Measurements from ENCODE around the gene TOR1AIP1.
A peak's percentile ranks its signal among the peaks of the same experiment; 100 is the strongest.

TOR1AIP1 gene

DNA sequence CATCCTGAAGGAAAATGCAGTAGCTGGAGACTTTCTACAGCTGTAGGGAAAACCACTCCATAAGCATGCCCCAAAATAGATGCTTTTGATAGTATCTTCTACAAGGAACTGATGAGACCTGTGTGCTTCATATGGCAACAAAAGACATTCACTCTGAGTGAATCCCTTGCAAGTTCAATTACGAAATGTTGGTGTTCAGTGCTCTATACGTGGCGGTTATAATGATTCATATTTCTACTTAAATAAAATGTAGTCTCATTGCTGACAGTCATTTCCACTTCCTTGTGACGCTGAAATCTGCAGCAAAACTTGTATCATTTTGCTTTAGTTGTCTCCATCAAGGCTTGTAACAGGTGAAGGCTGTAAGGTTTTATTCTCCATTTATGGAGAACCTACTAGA lies 25.1 kb upstream of the TOR1AIP1 start:
- no peak for DNase-seq (ENCODE audit: low read depth)
- no peak overlapping the region for H3K4me3 ChIP-seq (ENCODE audit: low read depth, low read length)
- TF ChIP-seq, protein P1, sequence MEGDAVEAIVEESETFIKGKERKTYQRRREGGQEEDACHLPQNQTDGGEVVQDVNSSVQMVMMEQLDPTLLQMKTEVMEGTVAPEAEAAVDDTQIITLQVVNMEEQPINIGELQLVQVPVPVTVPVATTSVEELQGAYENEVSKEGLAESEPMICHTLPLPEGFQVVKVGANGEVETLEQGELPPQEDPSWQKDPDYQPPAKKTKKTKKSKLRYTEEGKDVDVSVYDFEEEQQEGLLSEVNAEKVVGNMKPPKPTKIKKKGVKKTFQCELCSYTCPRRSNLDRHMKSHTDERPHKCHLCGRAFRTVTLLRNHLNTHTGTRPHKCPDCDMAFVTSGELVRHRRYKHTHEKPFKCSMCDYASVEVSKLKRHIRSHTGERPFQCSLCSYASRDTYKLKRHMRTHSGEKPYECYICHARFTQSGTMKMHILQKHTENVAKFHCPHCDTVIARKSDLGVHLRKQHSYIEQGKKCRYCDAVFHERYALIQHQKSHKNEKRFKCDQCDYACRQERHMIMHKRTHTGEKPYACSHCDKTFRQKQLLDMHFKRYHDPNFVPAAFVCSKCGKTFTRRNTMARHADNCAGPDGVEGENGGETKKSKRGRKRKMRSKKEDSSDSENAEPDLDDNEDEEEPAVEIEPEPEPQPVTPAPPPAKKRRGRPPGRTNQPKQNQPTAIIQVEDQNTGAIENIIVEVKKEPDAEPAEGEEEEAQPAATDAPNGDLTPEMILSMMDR (IDR thresholded peaks at IDR 0.05; ENCODE audit: insufficient read depth, low read depth, low read length, missing control alignments), result no peak

DNA sequence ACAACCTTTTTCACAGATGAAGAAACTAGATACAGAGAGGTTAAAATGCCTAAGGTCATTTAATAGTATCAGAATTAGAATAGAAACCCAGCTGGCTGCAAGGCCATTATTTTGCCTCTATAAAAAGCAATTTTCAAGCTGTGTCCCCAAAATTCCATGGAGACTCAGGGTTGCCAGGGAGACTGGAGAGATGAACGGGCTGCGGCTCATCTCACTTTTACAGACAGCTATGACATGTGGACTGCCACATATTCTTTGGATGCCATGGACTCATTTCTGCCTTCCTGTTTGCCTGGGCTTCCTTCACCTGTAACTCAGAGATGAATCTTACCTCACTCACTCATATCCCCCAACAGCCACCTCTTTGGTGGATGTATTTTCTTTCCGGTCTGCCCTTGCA lies 21.4 kb upstream of the TOR1AIP1 start:
- TF ChIP-seq, protein P1 (IDR thresholded peaks at IDR 0.05; ENCODE audit: insufficient read depth, low read depth, low read length, missing control alignments), result no peak
- DNase-seq (ENCODE audit: low read depth), result no peak
- no peak overlapping the region for H3K4me3 ChIP-seq (ENCODE audit: low read depth, low read length)

DNA sequence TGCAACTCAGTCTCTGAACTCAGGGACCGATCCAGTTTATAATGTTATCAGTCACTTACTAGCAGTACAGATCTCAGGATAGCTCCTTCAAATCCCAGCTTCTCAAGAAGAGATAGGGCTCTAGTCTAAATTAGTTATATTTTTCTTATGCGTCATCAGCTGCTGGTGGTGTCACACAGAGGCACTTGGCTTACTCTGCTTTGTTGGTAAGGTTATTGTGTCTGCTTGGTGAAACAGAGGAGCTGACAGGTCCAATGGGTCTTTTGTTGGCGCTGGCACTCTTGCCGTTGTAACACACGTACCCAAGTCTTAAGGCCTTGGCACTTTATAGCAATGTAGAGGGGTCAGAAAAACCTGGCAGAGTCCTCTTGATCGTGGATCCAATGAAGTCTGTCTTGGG lies 16.7 kb upstream of the TOR1AIP1 start:
- H3K4me3 ChIP-seq (ENCODE audit: low read depth, low read length), result no peak overlapping the region
- DNase-seq (ENCODE audit: low read depth), result no peak
- TF ChIP-seq, protein P1 (IDR thresholded peaks at IDR 0.05; ENCODE audit: insufficient read depth, low read depth, low read length, missing control alignments), result no peak

DNA sequence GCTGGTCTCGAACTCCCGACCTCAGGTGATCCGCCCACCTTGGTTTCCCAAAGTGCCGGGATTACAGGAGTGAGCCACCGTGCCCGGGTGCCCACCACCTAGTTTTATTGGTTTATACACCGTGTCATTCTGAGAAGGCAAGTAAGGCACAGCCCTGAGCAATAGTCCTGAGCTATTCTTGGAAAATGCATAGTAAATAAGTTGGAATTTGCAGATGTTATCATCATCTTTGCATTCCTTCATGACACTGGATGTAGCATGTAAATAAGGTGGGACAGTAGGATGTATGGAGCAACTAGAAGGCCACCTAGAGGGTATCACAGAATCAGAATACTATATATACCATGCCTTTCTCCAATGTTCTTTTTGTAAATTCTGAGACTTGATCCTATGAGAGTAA lies 15.5 kb upstream of the TOR1AIP1 start:
- DNase-seq (ENCODE audit: low read depth), result no peak
- no peak overlapping the region for H3K4me3 ChIP-seq (ENCODE audit: low read depth, low read length)
- TF ChIP-seq, protein P1 (IDR thresholded peaks at IDR 0.05; ENCODE audit: insufficient read depth, low read depth, low read length, missing control alignments), result no peak

DNA sequence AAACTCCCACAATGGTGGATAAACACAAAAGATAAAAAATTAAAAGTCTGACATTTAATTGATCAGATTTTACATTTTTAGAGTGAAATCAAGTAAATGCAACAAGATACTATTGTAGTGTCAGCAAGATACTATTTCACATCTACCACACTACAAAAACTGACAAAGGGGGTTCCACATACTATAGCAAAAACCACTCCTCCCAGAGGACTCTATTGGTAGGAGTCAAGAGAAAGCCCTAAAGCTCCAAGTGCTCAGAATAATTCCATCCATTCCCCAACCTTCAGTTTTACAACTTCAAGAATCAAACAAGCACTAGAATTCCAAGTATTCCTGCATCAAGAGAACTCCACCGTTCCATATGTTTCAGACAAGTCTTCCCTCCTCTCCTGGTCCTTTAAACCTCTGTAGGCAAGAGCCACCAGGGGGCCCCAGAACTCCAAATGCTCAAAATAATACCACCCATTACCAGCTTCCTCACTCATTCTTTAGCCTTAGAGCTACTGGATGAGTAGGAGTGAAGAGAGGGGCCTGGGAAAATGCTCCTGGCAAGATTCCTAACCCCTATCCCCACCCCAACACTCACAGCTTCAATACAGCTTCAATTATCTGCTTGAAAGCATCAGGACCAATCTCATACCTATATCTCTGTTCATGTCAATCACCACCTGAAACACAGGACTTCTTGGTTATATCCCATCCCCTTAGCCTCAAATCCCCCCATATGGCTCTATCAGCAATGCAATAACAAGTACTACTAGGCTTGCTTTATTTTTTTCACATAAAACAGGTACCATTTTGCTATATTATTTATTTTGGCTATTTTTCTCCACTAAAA lies 14.4 kb upstream of the TOR1AIP1 start:
- TF ChIP-seq, protein P1 (IDR thresholded peaks at IDR 0.05; ENCODE audit: insufficient read depth, low read depth, low read length, missing control alignments), result peak; percentile 70
- peak; percentile 56 for DNase-seq (ENCODE audit: low read depth)
- no peak overlapping the region for H3K4me3 ChIP-seq (ENCODE audit: low read depth, low read length)

DNA sequence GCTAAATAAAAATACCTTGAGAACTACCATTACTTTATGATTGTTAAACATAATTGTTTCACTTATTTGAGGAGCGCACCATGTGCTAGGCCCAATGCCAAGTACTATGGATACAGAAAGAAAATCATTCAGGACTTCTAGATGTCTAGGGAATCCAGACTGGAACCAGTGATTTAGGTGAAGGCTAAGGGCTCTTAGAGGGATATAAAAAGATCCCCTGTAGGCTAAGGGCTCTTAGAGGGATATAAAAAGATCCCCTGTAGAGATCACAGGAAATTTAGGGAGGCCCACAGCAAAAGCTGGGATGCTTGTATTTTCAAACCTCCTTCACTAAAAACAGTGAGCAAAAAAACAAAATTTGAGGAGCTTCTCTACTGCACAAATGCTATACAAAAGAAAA lies 11.2 kb upstream of the TOR1AIP1 start:
- TF ChIP-seq, protein P1 (IDR thresholded peaks at IDR 0.05; ENCODE audit: insufficient read depth, low read depth, low read length, missing control alignments), result no peak
- H3K4me3 ChIP-seq (ENCODE audit: low read depth, low read length), result no peak overlapping the region
- no peak for DNase-seq (ENCODE audit: low read depth)

DNA sequence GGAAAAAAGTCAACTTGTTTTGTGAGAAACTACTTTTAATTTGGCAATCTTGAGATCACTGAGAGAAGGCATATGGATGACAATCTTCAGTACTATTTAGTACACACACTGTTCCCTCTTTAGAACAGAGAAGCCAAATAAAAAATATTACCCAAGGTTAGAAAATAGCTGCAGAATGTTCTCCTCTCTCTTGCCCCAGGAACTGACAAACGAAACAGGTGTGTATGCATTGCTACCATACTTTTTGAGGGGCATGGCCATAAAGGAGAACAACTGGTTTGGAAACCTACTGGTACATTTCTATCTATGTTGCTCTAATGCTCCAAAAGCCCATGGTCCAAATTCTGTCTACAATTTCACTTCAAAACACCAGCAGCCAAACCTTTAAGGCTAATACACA lies 10.1 kb upstream of the TOR1AIP1 start:
- no peak for DNase-seq (ENCODE audit: low read depth)
- H3K4me3 ChIP-seq (ENCODE audit: low read depth, low read length), result no peak overlapping the region
- TF ChIP-seq, protein P1 (IDR thresholded peaks at IDR 0.05; ENCODE audit: insufficient read depth, low read depth, low read length, missing control alignments), result no peak

Data from GM12865 (cell line).